ENCODE data around the gene TMEM116.

DNA sequence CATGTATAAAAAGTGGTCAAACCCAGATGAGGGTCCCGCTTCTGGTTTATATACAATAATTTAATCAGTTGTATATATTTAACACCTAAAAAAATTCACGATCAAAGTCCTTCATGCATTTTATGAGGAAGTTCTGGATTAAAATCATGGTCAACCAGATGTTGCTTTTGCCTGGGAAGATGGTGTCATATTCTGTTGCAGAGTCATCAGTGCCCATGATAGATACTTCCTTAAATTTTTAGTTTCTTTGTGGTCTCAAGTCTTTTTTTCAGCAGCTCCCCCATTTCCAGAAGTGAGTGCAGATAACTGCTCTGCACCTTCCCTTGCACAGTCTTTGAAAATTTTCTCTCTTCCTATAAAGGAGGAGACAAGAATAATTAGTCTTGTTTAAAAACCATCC lies 16.3 kb upstream of the TMEM116 start:
- TF ChIP-seq, protein P1, sequence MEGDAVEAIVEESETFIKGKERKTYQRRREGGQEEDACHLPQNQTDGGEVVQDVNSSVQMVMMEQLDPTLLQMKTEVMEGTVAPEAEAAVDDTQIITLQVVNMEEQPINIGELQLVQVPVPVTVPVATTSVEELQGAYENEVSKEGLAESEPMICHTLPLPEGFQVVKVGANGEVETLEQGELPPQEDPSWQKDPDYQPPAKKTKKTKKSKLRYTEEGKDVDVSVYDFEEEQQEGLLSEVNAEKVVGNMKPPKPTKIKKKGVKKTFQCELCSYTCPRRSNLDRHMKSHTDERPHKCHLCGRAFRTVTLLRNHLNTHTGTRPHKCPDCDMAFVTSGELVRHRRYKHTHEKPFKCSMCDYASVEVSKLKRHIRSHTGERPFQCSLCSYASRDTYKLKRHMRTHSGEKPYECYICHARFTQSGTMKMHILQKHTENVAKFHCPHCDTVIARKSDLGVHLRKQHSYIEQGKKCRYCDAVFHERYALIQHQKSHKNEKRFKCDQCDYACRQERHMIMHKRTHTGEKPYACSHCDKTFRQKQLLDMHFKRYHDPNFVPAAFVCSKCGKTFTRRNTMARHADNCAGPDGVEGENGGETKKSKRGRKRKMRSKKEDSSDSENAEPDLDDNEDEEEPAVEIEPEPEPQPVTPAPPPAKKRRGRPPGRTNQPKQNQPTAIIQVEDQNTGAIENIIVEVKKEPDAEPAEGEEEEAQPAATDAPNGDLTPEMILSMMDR (IDR thresholded peaks at IDR 0.05): no peak
- TF ChIP-seq, protein P2, sequence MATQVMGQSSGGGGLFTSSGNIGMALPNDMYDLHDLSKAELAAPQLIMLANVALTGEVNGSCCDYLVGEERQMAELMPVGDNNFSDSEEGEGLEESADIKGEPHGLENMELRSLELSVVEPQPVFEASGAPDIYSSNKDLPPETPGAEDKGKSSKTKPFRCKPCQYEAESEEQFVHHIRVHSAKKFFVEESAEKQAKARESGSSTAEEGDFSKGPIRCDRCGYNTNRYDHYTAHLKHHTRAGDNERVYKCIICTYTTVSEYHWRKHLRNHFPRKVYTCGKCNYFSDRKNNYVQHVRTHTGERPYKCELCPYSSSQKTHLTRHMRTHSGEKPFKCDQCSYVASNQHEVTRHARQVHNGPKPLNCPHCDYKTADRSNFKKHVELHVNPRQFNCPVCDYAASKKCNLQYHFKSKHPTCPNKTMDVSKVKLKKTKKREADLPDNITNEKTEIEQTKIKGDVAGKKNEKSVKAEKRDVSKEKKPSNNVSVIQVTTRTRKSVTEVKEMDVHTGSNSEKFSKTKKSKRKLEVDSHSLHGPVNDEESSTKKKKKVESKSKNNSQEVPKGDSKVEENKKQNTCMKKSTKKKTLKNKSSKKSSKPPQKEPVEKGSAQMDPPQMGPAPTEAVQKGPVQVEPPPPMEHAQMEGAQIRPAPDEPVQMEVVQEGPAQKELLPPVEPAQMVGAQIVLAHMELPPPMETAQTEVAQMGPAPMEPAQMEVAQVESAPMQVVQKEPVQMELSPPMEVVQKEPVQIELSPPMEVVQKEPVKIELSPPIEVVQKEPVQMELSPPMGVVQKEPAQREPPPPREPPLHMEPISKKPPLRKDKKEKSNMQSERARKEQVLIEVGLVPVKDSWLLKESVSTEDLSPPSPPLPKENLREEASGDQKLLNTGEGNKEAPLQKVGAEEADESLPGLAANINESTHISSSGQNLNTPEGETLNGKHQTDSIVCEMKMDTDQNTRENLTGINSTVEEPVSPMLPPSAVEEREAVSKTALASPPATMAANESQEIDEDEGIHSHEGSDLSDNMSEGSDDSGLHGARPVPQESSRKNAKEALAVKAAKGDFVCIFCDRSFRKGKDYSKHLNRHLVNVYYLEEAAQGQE (IDR thresholded peaks at IDR 0.05; ENCODE audit: insufficient read depth in 1 of 2, low read depth in 2 of 2, low read length in 1 of 2): no peak
